Activated naive CD8-positive, alpha-beta T cell treated with anti-CD3 and anti-CD28 coated beads, Interleukin-2, amount 50 U/mL, for 24 hours (primary cell): Measurements from ENCODE around the gene MRTFA.
"Not testable (repeated sequence)": the region's sequence is repeated elsewhere in the genome, so short reads cannot be mapped to it uniquely, and the experiment has no call there.

Source experiments
- ATAC-seq: fragments of 150-1000 bp; cut with Tn5 transposase; one replicate; pipeline ENCODE4 v1.10.0; 2021
- DNase-seq: peaks from one replicate; pipeline ENCODE4 v3.0.0; 2021
- H3K27ac Mint-ChIP-seq: one replicate; pipeline ENCODE4 v1.8.0; 2021; ENCODE audit warnings: mild to moderate bottlenecking, mixed read lengths
- H3K27me3 Mint-ChIP-seq: one replicate; pipeline ENCODE4 v1.8.0; 2021; ENCODE audit warnings: mixed read lengths
- H3K36me3 Mint-ChIP-seq: one replicate; pipeline ENCODE4 v1.8.0; 2021; ENCODE audit warnings: low read depth, mixed read lengths
- H3K4me1 Mint-ChIP-seq: one replicate; pipeline ENCODE4 v1.8.0; 2021; ENCODE audit warnings: mixed read lengths
- H3K4me3 Mint-ChIP-seq: one replicate; pipeline ENCODE4 v1.8.0; 2021; ENCODE audit warnings: mild to moderate bottlenecking, moderate library complexity, mixed read lengths
- H3K9me3 Mint-ChIP-seq: one replicate; pipeline ENCODE4 v1.8.0; 2021; ENCODE audit warnings: mixed read lengths

Gene MRTFA

GRCh38 chr22:40381461-40381860, 255.1 kb downstream of the MRTFA start:
- DNase-seq = no peak
- Mint-ChIP-seq H3K27ac (no peak overlapping the region), H3K27me3 (no peaks in the 10 kb centered on the region), H3K9me3 (no peaks in the 10 kb centered on the region), H3K36me3 (peaks cover 3% of the 10 kb centered on the region), H3K4me1 (peaks cover 39% of the 10 kb centered on the region), H3K4me3 (no peak overlapping the region)
- no peak for ATAC-seq

GRCh38 chr22:40378448-40378847, 258.1 kb downstream of the MRTFA start:
- not testable (repeated sequence) for ATAC-seq, H3K27ac Mint-ChIP-seq, H3K9me3 Mint-ChIP-seq, H3K36me3 Mint-ChIP-seq, H3K4me3 Mint-ChIP-seq, DNase-seq, H3K27me3 Mint-ChIP-seq
- peaks cover 19% of the 10 kb centered on the region for H3K4me1 Mint-ChIP-seq

- Mint-ChIP-seq H3K27ac (no peak overlapping the region), H3K9me3 (no peaks in the 10 kb centered on the region)
Observed at GRCh38 chr22:40377931-40378330, 258.6 kb downstream of the MRTFA start.

GRCh38 chr22:40376149-40376548, 260.4 kb downstream of the MRTFA start:
- H3K36me3 Mint-ChIP-seq = peaks cover 13% of the 10 kb centered on the region
- no peaks in the 10 kb centered on the region for H3K27me3 Mint-ChIP-seq
- DNase-seq = no peak
- H3K9me3 Mint-ChIP-seq = no peaks in the 10 kb centered on the region
- peaks cover 29% of the 10 kb centered on the region for H3K4me1 Mint-ChIP-seq
- no peak overlapping the region for H3K4me3 Mint-ChIP-seq
- ATAC-seq = no peak
- no peak overlapping the region for H3K27ac Mint-ChIP-seq

More at GRCh38 chr22:40377931-40378330, 258.6 kb downstream of the MRTFA start:
- H3K27me3 Mint-ChIP-seq = no peaks in the 10 kb centered on the region
- H3K36me3 Mint-ChIP-seq = peaks cover 8% of the 10 kb centered on the region
- no peak for DNase-seq
- ATAC-seq = no peak
- no peak overlapping the region for H3K4me3 Mint-ChIP-seq
- H3K4me1 Mint-ChIP-seq = peaks cover 19% of the 10 kb centered on the region

GRCh38 chr22:40374567-40374966, 262.0 kb downstream of the MRTFA start:
- Mint-ChIP-seq H3K36me3 (peaks cover 13% of the 10 kb centered on the region), H3K9me3 (no peaks in the 10 kb centered on the region), H3K4me1 (peaks cover 34% of the 10 kb centered on the region), H3K27ac (no peak overlapping the region), H3K27me3 (no peaks in the 10 kb centered on the region), H3K4me3 (no peak overlapping the region)
- ATAC-seq = no peak
- no peak for DNase-seq

GRCh38 chr22:40368836-40369235, 267.7 kb downstream of the MRTFA start:
- ATAC-seq (no peak), DNase-seq (no peak)
- H3K4me1 Mint-ChIP-seq = peaks cover 23% of the 10 kb centered on the region
- no peaks in the 10 kb centered on the region for H3K9me3 Mint-ChIP-seq
- peaks cover 48% of the 10 kb centered on the region for H3K36me3 Mint-ChIP-seq
- H3K4me3 Mint-ChIP-seq = no peak overlapping the region
- H3K27ac Mint-ChIP-seq = no peak overlapping the region
- no peaks in the 10 kb centered on the region for H3K27me3 Mint-ChIP-seq

GRCh38 chr22:40368016-40368415, 268.5 kb downstream of the MRTFA start:
- ATAC-seq (no peak), DNase-seq (no peak)
- Mint-ChIP-seq H3K36me3 (peaks cover 49% of the 10 kb centered on the region), H3K4me3 (no peak overlapping the region), H3K9me3 (no peaks in the 10 kb centered on the region), H3K27me3 (no peaks in the 10 kb centered on the region), H3K27ac (peak overlapping the region; percentile 41), H3K4me1 (peaks cover 19% of the 10 kb centered on the region)

GRCh38 chr22:40367342-40367741, 269.2 kb downstream of the MRTFA start:
- ATAC-seq (no peak), DNase-seq (no peak)
- peaks cover 50% of the 10 kb centered on the region for H3K36me3 Mint-ChIP-seq
- no peak overlapping the region for H3K27ac Mint-ChIP-seq
- H3K9me3 Mint-ChIP-seq = no peaks in the 10 kb centered on the region
- H3K4me3 Mint-ChIP-seq = no peak overlapping the region
- H3K27me3 Mint-ChIP-seq = no peaks in the 10 kb centered on the region
- peaks cover 12% of the 10 kb centered on the region for H3K4me1 Mint-ChIP-seq

GRCh38 chr22:40366068-40366467, 270.5 kb downstream of the MRTFA start:
- H3K36me3 Mint-ChIP-seq = peaks cover 62% of the 10 kb centered on the region
- H3K27ac Mint-ChIP-seq = peak overlapping the region; percentile 19
- ATAC-seq = no peak
- H3K4me1 Mint-ChIP-seq = peaks cover 5% of the 10 kb centered on the region
- no peaks in the 10 kb centered on the region for H3K27me3 Mint-ChIP-seq
- no peak overlapping the region for H3K4me3 Mint-ChIP-seq
- DNase-seq = no peak
- no peaks in the 10 kb centered on the region for H3K9me3 Mint-ChIP-seq

GRCh38 chr22:40364431-40364830, 272.1 kb downstream of the MRTFA start:
- no peaks in the 10 kb centered on the region for H3K4me1 Mint-ChIP-seq
- H3K9me3 Mint-ChIP-seq = no peaks in the 10 kb centered on the region
- ATAC-seq = no peak
- H3K27me3 Mint-ChIP-seq = no peaks in the 10 kb centered on the region
- DNase-seq = no peak
- H3K36me3 Mint-ChIP-seq = peaks cover 74% of the 10 kb centered on the region
- H3K4me3 Mint-ChIP-seq = no peak overlapping the region
- H3K27ac Mint-ChIP-seq = peak overlapping the region; percentile 43

- H3K4me1 Mint-ChIP-seq = no peaks in the 10 kb centered on the region
- peaks cover 80% of the 10 kb centered on the region for H3K36me3 Mint-ChIP-seq
- no peak overlapping the region for H3K27ac Mint-ChIP-seq
- DNase-seq (no peak), ATAC-seq (no peak)
- H3K27me3 Mint-ChIP-seq = no peaks in the 10 kb centered on the region
- no peaks in the 10 kb centered on the region for H3K9me3 Mint-ChIP-seq
- H3K4me3 Mint-ChIP-seq = no peak overlapping the region
Observed at GRCh38 chr22:40363059-40363458, 273.5 kb downstream of the MRTFA start.

GRCh38 chr22:40361100-40361499, 275.4 kb downstream of the MRTFA start:
- no peak for DNase-seq
- Mint-ChIP-seq H3K36me3 (peaks cover 80% of the 10 kb centered on the region), H3K9me3 (no peaks in the 10 kb centered on the region), H3K27me3 (no peaks in the 10 kb centered on the region), H3K4me3 (no peak overlapping the region), H3K27ac (no peak overlapping the region), H3K4me1 (no peaks in the 10 kb centered on the region)
- no peak for ATAC-seq
